GM23338 (cell line): ENCODE data around the gene RNGTT. TPM values are rescaled to one million over a fixed set of nuclear protein-coding genes. Genes with fewer than 3 reads are reported as not detected.

ENCODE experiments used
- ATAC-seq: fragments of 200-7000 bp; cut with Tn5 transposase; 3 replicates; pipeline ENCODE4 v1.9.1; 2020
- DNase-seq: peaks from one replicate; pipeline ENCODE4 v3.0.0-alpha.2; 2015; ENCODE audit warnings: low spot score
- H2AFZ ChIP-seq: fragments of 200-600 bp; sonication (generic); 2 replicates; pipeline ENCODE4 v1.8.0; 2016; ENCODE audit warnings: antibody characterized with exemption, mild to moderate bottlenecking, moderate library complexity
- H3F3A ChIP-seq: fragments of 200-600 bp; sonication (generic); replicated peaks from 2 replicates; pipeline ENCODE4 v1.8.0; 2017; ENCODE audit warnings: antibody characterized with exemption, mixed run types, low read depth
- H3K27ac ChIP-seq: fragments of 200-600 bp; sonication (generic); 2 replicates; pipeline ENCODE4 v1.6.1; 2016; ENCODE audit warnings: low read depth
- H3K27me3 ChIP-seq: fragments of 200-600 bp; sonication (generic); 2 replicates; pipeline ENCODE4 v1.8.0; 2016; ENCODE audit warnings: mild to moderate bottlenecking, mixed run types, moderate library complexity; ENCODE audit not compliant: insufficient read depth
- H3K36me3 ChIP-seq: fragments of 200-600 bp; sonication (generic); 2 replicates; pipeline ENCODE4 v1.8.0; 2016; ENCODE audit warnings: mild to moderate bottlenecking; ENCODE audit not compliant: insufficient read depth
- H3K4me1 ChIP-seq: fragments of 200-600 bp; sonication (generic); 2 replicates; pipeline ENCODE4 v1.8.0; 2016; ENCODE audit warnings: mild to moderate bottlenecking, moderate library complexity; ENCODE audit not compliant: insufficient read depth
- H3K4me2 ChIP-seq: fragments of 200-600 bp; sonication (generic); 2 replicates; pipeline ENCODE4 v1.7.1; 2017; ENCODE audit warnings: mixed run types
- H3K4me3 ChIP-seq: fragments of 200-600 bp; sonication (generic); 2 replicates; pipeline ENCODE4 v1.6.1; 2016; ENCODE audit warnings: mixed run types
- H3K79me2 ChIP-seq: fragments of 200-600 bp; sonication (generic); replicated peaks from 2 replicates; pipeline ENCODE4 v1.8.0; 2017; ENCODE audit warnings: mild to moderate bottlenecking; ENCODE audit not compliant: insufficient read depth
- H3K9me2 ChIP-seq: fragments of 200-600 bp; sonication (generic); 2 replicates; pipeline ENCODE4 v1.8.0; 2017; ENCODE audit not compliant: insufficient read depth
- H4K20me1 ChIP-seq: fragments of 200-600 bp; sonication (generic); replicated peaks from 2 replicates; pipeline ENCODE4 v1.8.0; 2017; ENCODE audit warnings: mild to moderate bottlenecking; ENCODE audit not compliant: insufficient read depth
- H3K27ac Mint-ChIP-seq: 2 replicates; pipeline ENCODE4 v1.8.0; 2020; ENCODE audit warnings: inconsistent platforms, mild to moderate bottlenecking, moderate library complexity, mixed read lengths
- H3K27me3 Mint-ChIP-seq: 3 replicates; pipeline ENCODE4 v1.8.0; 2022; ENCODE audit warnings: low read depth, mild to moderate bottlenecking, moderate library complexity, mixed read lengths, inconsistent platforms; ENCODE audit not compliant: insufficient read depth, poor library complexity
- H3K36me3 Mint-ChIP-seq: 3 replicates; pipeline ENCODE4 v1.8.0; 2021; ENCODE audit warnings: low read depth, mild to moderate bottlenecking, inconsistent platforms, moderate library complexity, mixed read lengths
- H3K4me1 Mint-ChIP-seq: 3 replicates; pipeline ENCODE4 v1.8.0; 2020; ENCODE audit warnings: mild to moderate bottlenecking, inconsistent platforms, mixed read lengths
- H3K4me3 Mint-ChIP-seq: 3 replicates; pipeline ENCODE4 v1.8.0; 2021; ENCODE audit warnings: moderate library complexity, mild to moderate bottlenecking, inconsistent platforms, mixed read lengths
- H3K9me3 Mint-ChIP-seq: 3 replicates; pipeline ENCODE4 v1.8.0; 2020; ENCODE audit warnings: moderate library complexity, mild to moderate bottlenecking, inconsistent platforms, mixed read lengths
- CREB1 ChIP-seq: fragments of 250-450 bp; sonication (Bioruptor Pico); IDR thresholded peaks from 2 replicates; pipeline ENCODE4 v1.5.0; 2020; ENCODE audit warnings: low read depth, mild to moderate bottlenecking, moderate library complexity
- CTCF ChIP-seq, 2 experiments: fragments of 200-600 bp in 1 of 2; sonication (generic) in 1 of 2; conservative IDR thresholded peaks; 2 replicates each; pipeline versions ENCODE4 v1.5.1 to v1.6.1; 2016 to 2017; ENCODE audit warnings: antibody characterized with exemption in 2 of 2, low read depth in 2 of 2, mild to moderate bottlenecking in 2 of 2, moderate library complexity in 1 of 2
- ETS1 ChIP-seq: IDR thresholded peaks from 2 replicates; pipeline ENCODE4 v1.6.1; 2016; ENCODE audit warnings: antibody characterized with exemption
- EZH2 ChIP-seq: fragments of 200-600 bp; sonication (generic); IDR thresholded peaks from one replicate; pipeline ENCODE4 v1.8.0; 2017; ENCODE audit warnings: antibody characterized with exemption, mild to moderate bottlenecking, low read depth; ENCODE audit not compliant: unreplicated experiment
- EZH2phosphoT487 ChIP-seq: fragments of 200-600 bp; sonication (generic); IDR thresholded peaks from one replicate; pipeline ENCODE4 v1.8.1; 2018; ENCODE audit warnings: antibody characterized with exemption; ENCODE audit not compliant: unreplicated experiment
- JUNB ChIP-seq: IDR thresholded peaks from one replicate; pipeline ENCODE4 v1.6.1; 2016; ENCODE audit warnings: antibody characterized with exemption; ENCODE audit not compliant: unreplicated experiment
- NANOG ChIP-seq: IDR thresholded peaks from 2 replicates; pipeline ENCODE4 v1.6.1; 2016; ENCODE audit warnings: antibody characterized with exemption, borderline replicate concordance
- POLR2AphosphoS5 ChIP-seq: IDR thresholded peaks from 2 replicates; pipeline ENCODE4 v1.6.1; 2016; ENCODE audit warnings: antibody characterized with exemption, low read depth
- REST ChIP-seq: IDR thresholded peaks from one replicate; pipeline ENCODE4 v1.6.1; 2018; ENCODE audit warnings: antibody characterized with exemption; ENCODE audit not compliant: unreplicated experiment
- STAT1 ChIP-seq: IDR thresholded peaks from one replicate; pipeline ENCODE4 v1.6.1; 2016; ENCODE audit warnings: antibody characterized with exemption; ENCODE audit not compliant: unreplicated experiment
- ZNF114 ChIP-seq: fragments of 250-450 bp; sonication (Bioruptor Pico); IDR thresholded peaks from 2 replicates; pipeline ENCODE4 v1.5.0; 2020; ENCODE audit warnings: mild to moderate bottlenecking, moderate library complexity
- ZNF331 ChIP-seq: fragments of 250-450 bp; sonication (Bioruptor Pico); IDR thresholded peaks from 2 replicates; pipeline ENCODE4 v1.5.0; 2020; ENCODE audit warnings: low read depth, mild to moderate bottlenecking, moderate library complexity
- ZNF462 ChIP-seq: fragments of 250-450 bp; sonication (Bioruptor Pico); IDR thresholded peaks from 2 replicates; pipeline ENCODE4 v1.5.0; 2020; ENCODE audit warnings: mild to moderate bottlenecking, moderate library complexity
- polyA plus RNA-seq: library from polyadenylated mRNA; unstranded; fragments of >200 nt; fragmentation: Nextera tagmentation; extraction: Ambion mirVana; gene quantifications from 2 replicates; pipeline ENCODE4 v1.2.1, GENCODE V29; 2016
- total RNA-seq: library from RNA; depleted of rRNA; stranded (reverse); fragments of >200 nt; shearing (Covaris generic); gene quantifications from 2 replicates; pipeline ENCODE4 v1.2.3, GENCODE V29; 2014

RNGTT gene
- total and polyA plus RNA-seq, 2 experiments from 2014 or later = 11.2 to 29.2 TPM

- H3F3A ChIP-seq = no peaks in the 10 kb centered on the region
- ATAC-seq (no peak), DNase-seq (no peak)
- Mint-ChIP-seq H3K27ac (no peak overlapping the region), H3K36me3 (no peaks in the 10 kb centered on the region), H3K4me3 (no peak overlapping the region), H3K9me3 (no peaks in the 10 kb centered on the region), H3K27me3 (no peaks in the 10 kb centered on the region), H3K4me1 (peaks cover 6% of the 10 kb centered on the region; the same call in 2 of the 3 replicates)
- no peaks in the 10 kb centered on the region for H3K36me3 ChIP-seq
- TF ChIP-seq ZNF331 (CRISPR knock-in tag) (no peak), REST (no peak), CREB1 (CRISPR knock-in tag) (no peak), ZNF462 (CRISPR knock-in tag) (no peak), ZNF114 (CRISPR knock-in tag) (no peak), JUNB (no peak), NANOG (no peak), STAT1 (no peak), POLR2AphosphoS5 (no peak), CTCF (conservative IDR thresholded peaks at IDR 0.05; ENCODE audit: low read depth in 2 of 2) (no peak), EZH2phosphoT487 (no peak), EZH2 (no peak), ETS1 (no peak)
- no peaks in the 10 kb centered on the region for H3K9me2 ChIP-seq
- no peak overlapping the region for H2AFZ ChIP-seq
- no peaks in the 10 kb centered on the region for H3K4me1 ChIP-seq
- no peak overlapping the region for H3K27ac ChIP-seq
- no peaks in the 10 kb centered on the region for H3K79me2 ChIP-seq
- H4K20me1 ChIP-seq = no peaks in the 10 kb centered on the region
- no peaks in the 10 kb centered on the region for H3K27me3 ChIP-seq
- H3K4me3 ChIP-seq = no peak overlapping the region
- H3K4me2 ChIP-seq = no peak overlapping the region
These were observed 215.3 kb downstream of the RNGTT start for GRCh38 chr6:88748141-88748540.
